Fibroblast of lung (primary cell): ENCODE data around the gene NDUFS8.

ENCODE experiments used
- CTCF ChIP-seq, 2 donors: IDR thresholded peaks in 1 of 2; conservative IDR thresholded peaks in 1 of 2; 1 replicate in 1 of 2; 2 replicates in 1 of 2; pipeline ENCODE4 v1.5.1; 2011 to 2012; ENCODE audit warnings: low read length in 2 of 2, control low read depth in 1 of 2, inconsistent platforms in 1 of 2, low read depth in 1 of 2, mild to moderate bottlenecking in 1 of 2
- EZH2 ChIP-seq: IDR thresholded peaks from 2 replicates; pipeline ENCODE4 v1.5.1; 2012; ENCODE audit warnings: low read length, control low read depth, mild to moderate bottlenecking; ENCODE audit errors: missing control alignments

DNA sequence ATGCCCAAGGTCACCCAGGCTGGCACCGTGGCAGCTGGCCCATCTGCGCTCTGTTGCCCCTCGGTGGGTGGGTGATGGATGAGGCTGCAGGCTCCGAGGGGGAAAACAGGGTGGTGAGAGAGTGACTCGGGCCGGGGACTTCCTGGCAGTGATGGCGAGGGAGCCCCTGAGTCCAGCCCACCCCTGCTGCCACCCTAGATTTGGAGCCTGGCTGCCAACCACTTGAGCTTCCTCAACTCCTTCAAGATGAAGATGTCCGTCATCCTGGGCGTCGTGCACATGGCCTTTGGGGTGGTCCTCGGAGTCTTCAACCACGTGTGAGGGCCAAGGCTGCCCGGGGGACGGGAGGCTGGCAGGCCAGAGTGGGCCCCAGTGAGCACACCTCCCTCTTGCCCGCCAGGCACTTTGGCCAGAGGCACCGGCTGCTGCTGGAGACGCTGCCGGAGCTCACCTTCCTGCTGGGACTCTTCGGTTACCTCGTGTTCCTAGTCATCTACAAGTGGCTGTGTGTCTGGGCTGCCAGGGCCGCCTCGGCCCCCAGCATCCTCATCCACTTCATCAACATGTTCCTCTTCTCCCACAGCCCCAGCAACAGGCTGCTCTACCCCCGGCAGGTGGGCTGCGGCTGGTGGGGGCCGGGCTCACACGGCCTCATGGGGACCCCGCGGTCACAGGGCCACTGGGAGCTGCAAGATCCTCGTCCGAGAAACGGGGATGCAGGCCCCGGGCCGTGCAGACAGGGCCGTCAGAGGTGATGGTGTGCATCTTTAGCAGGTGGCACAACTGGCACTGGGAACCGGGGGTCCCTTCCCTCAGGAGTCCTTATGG is 18.4 kb downstream of the NDUFS8 start:
- no peak for TF ChIP-seq CTCF (conservative IDR thresholded peaks at IDR 0.05 in 1 of 2, IDR thresholded peaks at IDR 0.05 in 1 of 2; ENCODE audit: low read depth in 1 of 2, low read length in 2 of 2)
- TF ChIP-seq EZH2, result no peak
